GM18498 (cell line): ENCODE measurements around the gene PKHD1.
"Not testable (repeated sequence)": the region's sequence is repeated elsewhere in the genome, so short reads cannot be mapped to it uniquely, and the experiment has no call there.

Experiments
- ATAC-seq: cut with Tn5 transposase; IDR thresholded peaks from one replicate; pipeline ENCODE4 v1.9.1; 2021; ENCODE audit warnings: mild to moderate bottlenecking, moderate library complexity; ENCODE audit not compliant: unreplicated experiment

Gene PKHD1

DNA sequence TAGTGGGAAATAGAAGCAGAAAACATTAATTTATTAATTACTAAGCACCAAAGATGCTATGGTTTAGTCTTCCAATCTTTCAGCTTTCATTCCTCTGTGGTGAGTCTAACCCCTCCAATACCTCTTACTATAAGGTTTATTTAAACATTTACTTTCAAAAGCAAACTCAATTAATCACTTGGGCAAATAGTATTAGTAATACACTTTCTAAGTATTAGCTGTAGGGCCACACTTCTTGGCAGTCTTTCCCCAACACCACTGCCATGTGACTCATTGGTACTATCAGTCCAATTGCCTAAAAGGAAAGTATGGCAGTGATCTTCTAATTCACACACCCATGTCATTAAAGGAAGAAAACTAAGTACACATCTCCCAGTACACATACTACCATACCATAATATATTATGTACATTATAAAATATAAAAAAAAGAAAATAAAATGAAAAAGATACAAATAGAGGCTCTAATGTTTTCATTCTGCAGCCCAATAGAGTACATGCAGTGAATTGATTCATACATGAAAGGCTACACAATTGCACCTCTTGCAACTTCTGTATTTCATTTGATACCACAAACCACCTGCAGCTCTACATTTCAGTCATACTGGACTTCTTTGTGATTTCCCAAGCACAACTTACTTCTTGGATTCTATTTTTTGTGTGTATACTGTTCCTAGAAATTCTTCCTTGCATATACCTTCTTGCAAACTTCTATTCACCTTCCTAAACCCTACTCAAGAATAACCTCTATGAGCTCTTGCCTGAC lies 218.6 kb downstream of the PKHD1 start:
- ATAC-seq = no peak

DNA sequence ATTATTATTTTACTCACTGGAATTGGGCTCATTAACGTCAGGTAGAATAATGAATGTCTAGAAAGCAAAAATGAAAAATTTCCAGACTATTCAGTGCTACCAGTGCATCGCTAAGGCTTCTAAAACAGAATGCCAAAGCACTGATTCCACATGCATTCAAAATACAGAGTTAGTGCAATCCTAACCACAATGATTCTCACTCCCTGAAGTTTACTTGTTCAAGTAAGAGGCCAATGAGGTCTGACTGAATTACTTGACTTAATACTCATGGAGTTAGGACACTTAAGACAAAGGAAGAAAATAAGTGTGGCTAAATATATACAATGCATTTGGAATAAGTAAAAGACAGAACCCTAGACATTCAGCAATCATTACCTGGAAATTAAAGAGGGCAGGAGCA lies 220.5 kb downstream of the PKHD1 start:
- ATAC-seq = no peak

DNA sequence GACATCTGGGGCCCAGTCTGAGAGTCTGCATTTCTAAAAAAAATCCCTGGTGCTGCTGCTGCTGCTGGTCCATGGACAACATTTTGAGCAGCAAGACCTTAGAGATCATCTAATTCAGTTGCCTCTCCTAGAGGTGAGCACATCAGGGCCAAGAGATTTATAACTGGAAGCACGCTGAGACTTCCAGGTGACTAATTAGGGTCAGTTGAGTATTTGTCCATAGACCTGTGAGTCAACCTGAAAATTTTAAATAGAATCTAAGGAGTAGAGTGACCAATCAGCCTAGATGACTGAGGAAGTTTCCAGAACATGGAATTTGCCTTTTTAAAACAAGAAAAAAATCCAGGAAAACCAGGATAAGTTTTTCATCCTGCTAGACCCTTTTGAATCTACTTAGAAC lies 221.4 kb downstream of the PKHD1 start:
- no peak for ATAC-seq

GRCh38 chr6:51865176-51865575 lies 222.2 kb downstream of the PKHD1 start:
- no peak for ATAC-seq

- ATAC-seq = no peak
These were observed 230.3 kb downstream of the PKHD1 start for GRCh38 chr6:51857134-51857533.

DNA sequence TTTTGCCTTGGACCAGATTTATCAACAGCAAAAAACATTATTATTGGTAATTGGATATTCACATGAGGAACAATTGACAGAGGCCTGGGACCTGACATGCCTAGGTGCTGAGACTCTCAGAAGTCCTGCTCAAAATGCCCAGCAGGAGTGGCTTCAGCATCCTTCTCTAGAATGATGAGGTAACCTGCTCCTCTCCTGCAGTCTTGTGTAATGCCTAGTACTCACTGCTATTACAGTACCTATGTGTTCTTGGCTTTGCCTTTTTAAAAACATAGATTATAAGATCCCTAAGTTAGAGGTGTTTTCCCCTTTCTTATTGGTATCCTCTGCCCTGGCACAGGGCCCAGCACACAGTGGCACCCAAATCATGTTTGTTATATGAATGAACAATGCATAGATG lies 230.9 kb downstream of the PKHD1 start:
- ATAC-seq = no peak

DNA sequence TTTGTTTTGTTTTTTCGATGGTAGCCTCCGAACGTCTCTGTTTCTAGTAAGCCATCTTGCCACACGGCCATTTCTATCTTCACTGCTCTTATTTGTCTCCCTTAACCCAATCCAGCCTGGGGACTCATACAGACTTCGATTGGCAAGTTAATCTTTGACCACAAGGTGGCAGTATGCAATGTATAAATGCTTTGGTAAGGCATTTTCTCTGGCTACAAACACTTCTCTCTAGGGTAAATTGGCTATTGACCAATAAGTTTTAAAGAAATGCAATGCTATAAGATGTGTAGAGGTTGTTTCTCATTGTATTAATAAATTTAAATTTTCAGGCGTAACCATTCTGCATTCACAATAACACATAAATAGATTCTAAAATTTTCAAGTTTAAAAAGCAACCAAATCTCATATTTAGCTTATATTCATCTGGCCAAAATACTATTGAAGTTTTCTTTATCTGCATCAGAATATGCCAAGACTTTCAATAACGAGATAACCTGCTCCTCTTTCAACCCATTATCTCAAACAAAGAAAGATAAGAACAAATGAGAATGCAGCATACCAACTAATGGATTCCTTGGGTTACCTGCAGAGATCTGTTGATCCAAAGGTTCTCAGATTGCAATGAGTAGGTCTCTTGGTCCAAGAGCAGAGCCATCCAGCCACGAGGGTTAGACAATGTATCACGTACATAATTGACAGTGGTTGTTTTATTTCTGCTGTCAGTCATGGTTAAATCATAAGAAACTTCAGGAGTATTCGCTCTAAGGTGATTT lies 231.9 kb downstream of the PKHD1 start:
- peak; percentile 70 for ATAC-seq

- peak; percentile 15 for ATAC-seq
These were observed 232.5 kb downstream of the PKHD1 start for GRCh38 chr6:51854876-51855275.

DNA sequence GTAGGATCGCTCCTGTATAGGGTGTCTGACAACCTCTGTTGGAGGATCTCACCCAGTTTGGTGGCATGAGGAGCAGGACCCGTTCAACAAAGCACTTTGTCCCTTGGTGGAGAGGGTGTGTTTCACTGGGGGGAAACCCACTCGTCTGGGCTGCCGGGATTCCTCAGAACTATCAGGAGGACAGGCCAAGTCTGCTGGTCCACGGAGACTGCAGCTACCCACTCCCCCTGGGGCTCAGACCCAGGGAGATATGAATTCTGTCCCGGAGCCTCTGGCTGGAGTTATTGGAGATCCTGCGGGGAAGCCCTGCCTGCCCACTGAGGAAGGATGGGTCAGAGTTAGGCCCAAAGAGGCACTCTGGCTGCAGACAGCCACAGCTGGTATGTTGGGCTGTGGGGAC lies 233.1 kb downstream of the PKHD1 start:
- no peak for ATAC-seq

- ATAC-seq = not testable (repeated sequence)
These were observed 234.3 kb downstream of the PKHD1 start for GRCh38 chr6:51853109-51853508.

- no peak for ATAC-seq
These were observed 240.9 kb downstream of the PKHD1 start for GRCh38 chr6:51846531-51846930.

- ATAC-seq = no peak
These were observed 243.1 kb downstream of the PKHD1 start for GRCh38 chr6:51844336-51844735.

DNA sequence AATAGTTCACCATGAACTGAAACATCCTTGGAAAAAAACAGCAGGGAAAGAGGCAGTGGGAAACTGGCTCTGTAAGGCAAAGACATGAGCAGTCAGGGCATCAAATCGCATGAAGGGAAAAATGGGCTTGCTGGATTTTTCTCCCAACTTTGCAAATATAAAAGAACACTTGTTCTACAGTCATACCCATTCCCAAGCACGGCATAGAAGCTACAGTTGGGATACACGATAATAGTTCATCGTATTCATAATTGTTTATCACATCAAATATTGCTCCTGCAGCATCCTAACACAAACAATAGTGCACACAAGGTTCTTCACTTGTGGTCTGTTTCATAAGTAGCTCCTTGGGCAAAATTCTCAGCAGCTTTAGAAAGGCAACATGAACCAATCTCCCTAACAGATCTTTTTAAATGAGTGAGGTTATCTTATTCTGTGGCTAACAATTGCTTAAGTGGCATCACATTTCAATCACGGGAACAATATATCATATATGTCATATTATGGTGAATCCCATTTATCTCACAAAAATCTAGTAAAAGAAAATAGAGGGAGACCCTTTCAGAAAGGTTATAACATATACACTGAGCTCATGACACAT lies 243.9 kb downstream of the PKHD1 start:
- no peak for ATAC-seq

DNA sequence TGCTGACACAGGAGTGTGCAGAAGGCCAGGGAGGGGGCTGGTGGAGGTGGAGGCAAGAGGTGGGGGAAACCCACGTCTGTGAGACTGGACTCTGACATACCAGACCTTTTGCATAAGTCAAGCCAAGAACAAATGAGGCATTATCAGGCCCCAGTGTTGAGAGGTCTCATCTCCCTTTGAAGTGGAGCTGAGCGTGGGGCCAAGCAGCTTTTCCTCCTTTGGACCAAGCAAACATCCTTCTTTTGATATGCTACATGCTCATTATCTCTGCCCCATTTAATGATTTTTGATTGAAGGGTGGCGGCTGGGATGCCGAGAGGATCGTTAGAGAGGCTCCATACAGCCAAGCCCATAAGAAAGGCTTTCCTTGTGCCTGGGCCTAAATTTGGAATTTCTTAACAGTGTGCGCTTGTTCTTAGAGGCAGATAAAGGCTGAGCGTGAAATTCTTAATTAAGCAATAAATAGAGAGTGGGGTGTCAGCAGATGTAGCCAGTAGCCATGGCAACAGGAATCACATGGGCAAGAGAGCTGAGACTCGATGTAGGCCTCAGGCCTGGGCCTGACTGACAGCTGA lies 244.5 kb downstream of the PKHD1 start:
- ATAC-seq = no peak

DNA sequence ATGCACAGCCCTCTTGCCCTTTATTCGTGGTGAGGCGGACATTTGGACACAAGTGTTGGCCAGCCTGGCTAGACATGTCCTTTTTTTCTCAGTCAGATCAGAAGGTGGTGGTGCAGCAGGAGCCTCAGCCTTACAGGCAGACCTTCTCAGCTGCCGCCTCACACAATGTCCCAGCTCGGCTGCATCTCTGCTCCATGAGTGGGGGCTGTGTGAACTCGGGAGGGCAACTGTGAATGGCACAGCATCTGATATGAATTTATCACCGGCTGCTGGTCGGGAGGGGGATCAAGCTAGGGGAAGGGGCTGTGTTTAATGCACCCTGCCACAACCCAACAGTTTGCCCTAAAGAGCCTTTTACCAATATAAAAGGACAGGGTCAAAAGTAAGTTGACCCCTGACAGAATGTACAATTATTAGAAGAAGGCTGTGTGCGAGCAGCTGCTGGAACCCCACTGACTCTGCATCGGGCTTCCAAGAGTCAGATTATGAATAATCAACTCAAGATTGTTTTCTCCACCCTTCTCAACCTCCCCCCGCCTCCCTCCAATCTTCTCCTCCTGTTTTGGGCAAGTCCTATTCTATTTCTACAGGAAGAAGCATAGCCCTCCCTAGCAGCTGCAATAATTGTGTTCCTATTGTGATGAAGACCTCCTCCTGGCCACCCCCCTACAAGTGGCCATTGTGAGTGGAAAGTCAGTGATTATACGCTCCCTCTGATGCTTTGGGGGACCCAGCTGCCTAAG lies 245.2 kb downstream of the PKHD1 start:
- no peak for ATAC-seq

DNA sequence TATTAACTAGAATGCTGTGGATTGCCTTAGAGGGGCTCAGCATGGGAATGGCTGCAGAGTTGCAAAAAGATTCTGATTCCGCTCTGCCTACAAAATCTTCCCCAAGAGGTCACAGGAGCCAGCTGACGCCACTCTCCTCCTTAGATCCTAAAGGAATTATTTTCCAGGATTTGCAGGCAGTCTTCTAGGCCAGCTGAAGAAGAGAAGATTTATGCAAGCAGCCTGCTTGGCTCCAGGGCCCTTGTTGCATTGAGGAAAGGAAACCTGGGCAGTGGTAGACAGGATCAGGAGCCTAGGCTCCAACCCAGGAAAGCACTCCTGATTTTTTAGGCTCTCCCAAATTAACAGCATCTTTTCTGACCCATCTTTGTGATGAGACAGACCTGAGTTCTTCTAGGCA lies 245.8 kb downstream of the PKHD1 start:
- no peak for ATAC-seq

DNA sequence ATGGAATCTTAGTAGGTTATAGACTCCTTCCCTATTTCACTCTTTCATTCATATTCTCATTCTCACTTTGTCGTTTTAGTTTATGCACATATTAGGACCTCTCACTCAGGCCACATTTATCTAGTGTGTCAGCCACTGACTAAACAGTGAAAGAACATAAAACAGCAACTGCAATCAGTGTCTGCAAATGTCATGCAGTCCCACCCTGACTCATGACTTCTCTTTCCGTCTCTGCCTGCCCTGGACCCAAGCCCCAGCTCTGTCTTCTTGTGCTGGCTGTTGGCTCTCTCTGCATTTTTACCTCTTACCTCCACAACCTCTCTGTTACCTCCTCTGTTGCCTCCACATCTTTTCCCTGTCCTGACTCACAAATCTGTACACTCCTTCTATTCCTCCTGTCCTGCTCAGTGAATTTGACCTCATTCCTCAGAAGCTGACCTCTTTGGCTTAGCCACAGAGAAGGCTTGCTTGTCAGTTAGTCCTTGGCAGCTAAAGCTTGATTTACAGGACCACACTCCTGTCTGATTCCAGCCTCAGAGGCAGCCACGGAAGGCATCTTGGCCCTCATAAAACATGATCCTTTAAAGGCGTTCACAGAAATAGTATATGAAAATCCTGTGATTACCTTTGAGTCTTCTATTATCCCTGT lies 247.6 kb downstream of the PKHD1 start:
- ATAC-seq = no peak

GRCh38 chr6:51830666-51831065 lies 256.7 kb downstream of the PKHD1 start:
- no peak for ATAC-seq

GRCh38 chr6:51827580-51827979 lies 259.8 kb downstream of the PKHD1 start:
- no peak for ATAC-seq

GRCh38 chr6:51824940-51825339 lies 262.5 kb downstream of the PKHD1 start:
- no peak for ATAC-seq
